SH-SY5Y (cell line): ENCODE results near the gene EIF4G1.

ENCODE experiments used
- GATA2 ChIP-seq: IDR thresholded peaks from 2 replicates; pipeline ENCODE4 v1.6.1; 2011; ENCODE audit warnings: mild to moderate bottlenecking, low read depth, low read length
- GATA3 ChIP-seq: IDR thresholded peaks from 2 replicates; pipeline ENCODE4 v1.6.1; 2011; ENCODE audit warnings: low read depth, mild to moderate bottlenecking, low read length, moderate library complexity

EIF4G1 gene

DNA sequence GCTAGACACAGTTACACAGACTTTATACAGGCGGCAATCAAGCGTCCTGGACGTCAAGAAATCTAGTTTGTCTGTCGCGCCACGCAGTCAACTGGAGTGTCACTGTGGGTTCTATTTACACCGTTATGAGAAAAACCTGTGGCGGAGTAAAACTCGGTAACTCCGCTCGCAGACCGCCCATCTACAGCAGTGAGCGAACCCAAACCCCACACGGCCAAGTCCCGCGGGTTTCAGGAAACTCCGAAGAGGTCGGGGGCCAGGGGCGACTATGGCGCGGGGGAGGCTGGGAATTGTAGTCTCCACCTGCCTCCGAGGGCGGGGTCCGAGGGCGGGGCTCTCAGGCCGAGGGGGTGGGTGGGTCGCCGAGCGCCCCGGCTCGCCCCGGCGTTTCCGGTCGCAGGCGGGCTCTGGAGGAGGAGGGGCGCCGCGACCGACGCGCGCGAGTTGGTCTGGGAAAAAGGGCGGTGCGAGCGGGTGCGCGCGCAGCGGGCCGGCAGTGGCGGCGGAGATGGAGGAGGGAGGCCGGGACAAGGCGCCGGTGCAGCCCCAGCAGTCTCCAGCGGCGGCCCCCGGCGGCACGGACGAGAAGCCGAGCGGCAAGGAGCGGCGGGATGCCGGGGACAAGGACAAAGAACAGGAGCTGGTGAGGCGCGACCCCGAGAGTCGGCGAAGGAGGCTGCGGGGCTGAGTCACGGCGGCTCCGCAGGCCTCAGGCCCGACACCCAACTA lies 15.5 kb upstream of the EIF4G1 start, which contains the start of gene PSMD2:
Gene PSMD2 (plus strand): TSS at position 483 of the 729 bp plus-strand sequence. CDS start 26 bp downstream, at position 509.
- TF ChIP-seq GATA3, result no peak
- TF ChIP-seq GATA2, result no peak

DNA sequence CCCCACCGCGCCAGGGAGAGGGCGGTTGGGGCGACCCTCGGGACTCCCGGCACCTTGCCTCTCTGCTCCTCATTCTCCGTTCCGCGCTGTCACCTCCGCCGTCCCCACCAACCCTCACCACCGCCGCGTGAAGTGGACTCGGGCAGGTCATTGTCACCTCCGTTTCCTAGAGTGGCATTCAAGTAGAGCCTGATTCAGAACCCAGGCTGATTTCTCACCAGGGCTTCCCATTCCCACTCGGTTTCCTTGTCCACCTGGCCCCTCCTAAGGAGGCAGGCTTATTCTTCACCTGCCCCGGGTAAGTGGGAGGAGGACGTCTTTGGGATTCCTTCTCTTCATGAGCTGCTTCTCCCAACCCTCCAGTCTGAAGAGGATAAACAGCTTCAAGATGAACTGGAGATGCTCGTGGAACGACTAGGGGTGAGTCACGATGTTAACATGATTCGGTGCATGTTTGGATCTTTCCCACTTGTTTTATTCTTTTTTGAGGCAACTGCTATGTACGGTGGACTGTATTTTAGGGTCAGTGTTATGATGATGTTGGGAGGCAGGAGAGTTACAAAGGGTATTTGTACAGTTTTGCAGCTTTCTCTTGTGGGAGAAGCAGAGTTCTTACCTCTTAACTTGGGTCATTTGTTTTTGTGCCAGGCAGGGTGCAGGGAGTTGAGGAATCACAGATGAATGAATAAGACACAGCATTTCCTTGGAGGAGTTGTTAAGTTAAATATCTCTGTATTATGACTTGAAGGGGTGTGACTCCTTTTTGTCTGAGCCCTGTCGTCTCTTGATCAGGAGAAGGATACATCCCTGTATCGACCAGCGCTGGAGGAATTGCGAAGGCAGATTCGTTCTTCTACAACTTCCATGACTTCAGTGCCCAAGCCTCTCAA lies 14.7 kb upstream of the EIF4G1 start:
- TF ChIP-seq GATA2 (no peak), GATA3 (no peak)

DNA sequence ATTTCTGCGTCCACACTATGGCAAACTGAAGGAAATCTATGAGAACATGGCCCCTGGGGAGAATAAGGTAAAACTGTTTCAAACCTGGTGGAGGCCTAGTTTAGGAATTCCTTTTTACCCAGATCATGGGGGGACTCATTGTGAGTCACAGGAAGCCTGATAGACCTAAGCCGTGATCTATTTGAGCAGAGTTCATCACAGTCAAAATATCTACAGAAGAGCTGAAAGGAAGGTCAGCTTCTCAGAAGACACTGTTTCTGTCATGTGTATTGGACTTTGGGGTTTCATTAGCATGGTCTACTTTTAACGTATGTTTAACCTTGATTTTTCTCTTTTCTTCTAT lies 14.1 kb upstream of the EIF4G1 start:
- TF ChIP-seq GATA2, result no peak
- no peak for TF ChIP-seq GATA3

DNA sequence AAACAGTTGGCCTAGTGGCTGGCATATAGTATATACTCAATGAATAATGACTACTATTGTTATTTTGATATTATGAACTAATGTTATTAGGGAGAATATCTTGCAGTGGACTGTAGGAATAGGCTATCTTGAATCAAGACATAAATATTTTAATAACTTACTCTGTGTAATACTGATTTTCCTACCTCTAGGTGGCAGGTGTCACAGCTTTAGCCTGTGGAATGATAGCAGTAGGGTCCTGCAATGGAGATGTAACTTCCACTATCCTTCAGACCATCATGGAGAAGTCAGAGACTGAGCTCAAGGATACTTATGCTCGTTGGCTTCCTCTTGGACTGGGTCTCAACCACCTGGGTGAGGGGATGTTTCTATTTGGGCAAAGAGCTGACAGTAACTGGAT lies 8.8 kb upstream of the EIF4G1 start:
- TF ChIP-seq GATA2, result no peak
- no peak for TF ChIP-seq GATA3

DNA sequence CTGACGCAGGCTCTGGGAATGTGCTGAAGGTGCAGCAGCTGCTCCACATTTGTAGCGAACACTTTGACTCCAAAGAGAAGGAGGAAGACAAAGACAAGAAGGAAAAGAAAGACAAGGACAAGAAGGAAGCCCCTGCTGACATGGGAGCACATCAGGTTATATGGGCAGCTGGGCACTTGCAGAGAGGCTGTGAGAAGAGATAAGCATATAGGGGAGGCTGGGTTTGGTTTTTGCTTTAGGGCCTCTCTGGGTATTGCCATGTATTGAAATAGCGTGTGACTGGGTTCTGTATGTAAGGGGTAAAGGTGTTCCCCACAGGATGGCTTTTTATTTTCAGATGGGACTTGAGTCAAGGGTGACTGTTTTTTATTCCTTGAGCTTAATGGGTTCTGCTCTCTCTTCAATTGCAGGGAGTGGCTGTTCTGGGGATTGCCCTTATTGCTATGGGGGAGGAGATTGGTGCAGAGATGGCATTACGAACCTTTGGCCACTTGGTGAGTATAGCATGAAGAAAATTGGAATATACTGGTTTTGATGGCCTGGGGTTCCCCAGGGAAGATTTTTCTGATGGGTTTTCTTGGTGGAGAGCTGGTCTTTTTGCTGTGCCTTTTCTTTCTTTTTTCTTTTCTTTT lies 7.9 kb upstream of the EIF4G1 start:
- TF ChIP-seq GATA2 (no peak), GATA3 (no peak)

DNA sequence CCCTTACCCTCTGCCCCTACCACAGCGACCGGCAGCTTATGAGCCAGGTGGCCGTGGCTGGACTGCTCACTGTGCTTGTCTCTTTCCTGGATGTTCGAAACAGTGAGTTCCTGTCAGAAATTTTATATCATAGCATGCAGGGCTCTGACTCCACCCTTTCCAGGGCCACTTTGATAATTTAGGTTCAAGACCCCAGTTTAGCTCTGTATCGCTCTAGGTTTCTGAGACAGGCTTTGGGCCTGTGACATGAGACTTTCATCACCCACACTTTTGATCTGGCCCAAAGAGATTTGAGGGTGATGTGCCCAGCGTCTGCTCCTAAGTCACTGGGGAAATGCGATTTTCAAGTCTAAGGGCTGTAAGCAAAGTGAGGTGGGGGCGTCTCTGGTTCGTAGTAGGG lies 6.5 kb upstream of the EIF4G1 start:
- TF ChIP-seq GATA2 (no peak), GATA3 (no peak)

DNA sequence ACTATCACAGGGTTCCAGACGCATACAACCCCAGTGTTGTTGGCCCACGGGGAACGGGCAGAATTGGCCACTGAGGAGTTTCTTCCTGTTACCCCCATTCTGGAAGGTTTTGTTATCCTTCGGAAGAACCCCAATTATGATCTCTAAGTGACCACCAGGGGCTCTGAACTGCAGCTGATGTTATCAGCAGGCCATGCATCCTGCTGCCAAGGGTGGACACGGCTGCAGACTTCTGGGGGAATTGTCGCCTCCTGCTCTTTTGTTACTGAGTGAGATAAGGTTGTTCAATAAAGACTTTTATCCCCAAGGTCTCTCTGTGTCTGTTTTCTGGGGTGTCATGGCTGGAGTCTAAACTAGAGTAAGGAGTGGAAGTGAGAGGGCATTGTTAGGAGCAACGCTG lies 5.7 kb upstream of the EIF4G1 start:
- TF ChIP-seq GATA3 (peak; percentile 73), GATA2 (peak; percentile 94)

DNA sequence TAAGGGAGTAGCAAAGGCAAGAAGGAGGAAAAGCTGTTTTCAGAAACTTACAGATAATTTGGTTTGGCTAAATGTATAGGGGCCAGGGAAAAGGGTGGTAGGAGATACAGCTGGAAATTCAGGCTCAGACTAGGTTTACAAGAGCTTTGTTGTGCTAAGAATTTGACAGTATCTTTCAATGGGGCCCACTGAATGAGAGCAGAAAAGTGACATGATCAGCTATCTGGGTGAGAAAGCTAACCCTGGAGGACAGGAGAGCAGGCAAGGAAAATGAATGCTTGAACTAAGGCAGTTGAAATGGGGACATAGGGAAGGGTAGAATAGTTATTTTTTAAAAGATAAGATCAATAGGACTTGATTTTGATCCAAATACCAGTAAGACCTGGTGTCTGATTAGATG lies 2.8 kb upstream of the EIF4G1 start:
- TF ChIP-seq GATA2 (no peak), GATA3 (no peak)

DNA sequence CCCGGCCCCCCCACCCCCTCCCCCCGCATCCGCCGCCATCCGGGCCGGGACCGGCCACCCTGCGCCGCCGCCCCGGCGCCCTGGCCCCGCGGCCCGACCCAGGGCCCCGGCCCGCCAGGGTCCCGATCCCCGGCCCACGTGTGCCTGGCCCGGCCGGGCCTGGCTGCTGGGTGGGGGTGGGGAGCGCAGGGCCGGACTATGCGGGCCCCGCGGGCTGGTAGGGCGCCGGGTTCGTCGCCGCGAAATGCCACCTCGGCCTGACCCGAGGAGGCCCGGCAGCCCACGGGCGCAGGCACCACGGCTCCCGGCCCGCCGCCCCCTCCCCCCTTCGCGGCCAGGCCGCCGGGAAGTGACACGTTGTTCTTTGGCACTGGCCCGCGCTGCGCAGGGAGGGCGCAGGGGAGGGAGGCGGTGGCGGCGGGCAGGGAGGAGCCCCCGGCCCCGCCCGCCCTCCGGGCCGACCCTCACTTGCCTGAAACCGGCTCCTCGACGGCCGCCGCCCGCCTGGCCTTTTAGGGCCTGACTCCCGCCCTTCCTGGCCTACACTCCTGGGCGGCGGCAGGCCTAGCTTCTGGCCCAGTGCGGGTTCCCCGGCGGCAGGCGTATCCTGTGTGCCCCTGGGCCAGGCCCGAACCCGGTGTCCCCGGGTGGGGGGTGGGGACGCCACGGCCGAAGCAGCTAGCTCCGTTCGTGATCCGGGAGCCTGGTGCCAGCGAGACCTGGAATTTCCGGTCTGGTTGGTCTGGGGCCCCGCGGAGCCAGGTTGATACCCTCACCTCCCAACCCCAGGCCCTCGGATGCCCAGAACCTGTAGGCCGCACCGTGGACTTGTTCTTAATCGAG lies 515 bp downstream of the EIF4G1 start:
- no peak for TF ChIP-seq GATA3
- TF ChIP-seq GATA2, result no peak

DNA sequence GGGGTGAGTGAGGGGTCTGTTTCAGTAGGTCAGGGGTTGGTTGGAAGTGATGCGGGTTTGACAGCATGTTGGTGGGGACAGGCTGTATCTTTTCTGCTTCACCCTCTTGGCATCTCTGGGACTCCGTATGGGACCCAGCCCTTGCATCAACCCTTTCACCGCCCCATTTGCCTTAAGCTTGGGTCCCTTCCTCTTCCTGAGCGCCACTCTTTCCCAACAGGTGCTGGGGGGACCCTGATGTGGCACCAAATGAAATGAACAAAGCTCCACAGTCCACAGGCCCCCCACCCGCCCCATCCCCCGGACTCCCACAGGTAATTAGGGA lies 1.1 kb downstream of the EIF4G1 start:
- TF ChIP-seq GATA3, result no peak
- no peak for TF ChIP-seq GATA2

DNA sequence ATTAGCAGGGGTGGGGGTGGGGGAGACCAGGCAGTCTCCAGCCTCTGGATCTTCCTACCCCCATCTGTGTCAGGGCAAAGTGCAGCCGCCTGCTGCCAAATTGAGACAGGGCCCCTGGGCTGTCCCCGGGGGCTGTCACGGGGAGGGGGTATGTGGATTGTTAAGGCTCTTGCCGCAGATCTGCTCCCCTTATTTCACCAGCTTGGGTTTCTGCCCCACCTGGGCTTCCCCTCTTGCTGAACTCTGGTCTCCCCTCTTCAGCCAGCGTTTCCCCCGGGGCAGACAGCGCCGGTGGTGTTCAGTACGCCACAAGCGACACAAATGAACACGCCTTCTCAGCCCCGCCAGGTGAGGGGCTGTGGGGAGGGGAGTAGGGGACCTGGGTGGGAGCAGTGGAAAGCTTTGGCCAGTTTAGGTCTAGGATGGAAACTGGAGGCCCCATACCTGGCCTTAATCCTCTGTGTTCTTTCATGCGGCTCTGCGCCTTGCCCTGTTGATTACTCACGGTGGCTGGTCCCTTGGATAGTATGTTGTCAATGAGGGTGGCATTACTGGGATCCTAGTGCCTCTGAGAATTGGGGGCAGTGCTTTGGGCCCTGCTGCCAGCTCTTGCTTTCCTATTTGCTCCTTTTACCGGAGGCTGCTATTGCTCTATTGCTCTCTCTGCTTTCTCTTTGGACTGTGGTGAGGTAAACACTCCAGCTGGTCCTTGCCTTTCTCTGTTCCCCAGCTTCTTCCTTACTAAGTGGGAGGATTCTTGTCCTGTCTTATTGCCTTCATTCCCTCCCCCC lies 1.7 kb downstream of the EIF4G1 start:
- TF ChIP-seq GATA2, result no peak
- TF ChIP-seq GATA3, result no peak

DNA sequence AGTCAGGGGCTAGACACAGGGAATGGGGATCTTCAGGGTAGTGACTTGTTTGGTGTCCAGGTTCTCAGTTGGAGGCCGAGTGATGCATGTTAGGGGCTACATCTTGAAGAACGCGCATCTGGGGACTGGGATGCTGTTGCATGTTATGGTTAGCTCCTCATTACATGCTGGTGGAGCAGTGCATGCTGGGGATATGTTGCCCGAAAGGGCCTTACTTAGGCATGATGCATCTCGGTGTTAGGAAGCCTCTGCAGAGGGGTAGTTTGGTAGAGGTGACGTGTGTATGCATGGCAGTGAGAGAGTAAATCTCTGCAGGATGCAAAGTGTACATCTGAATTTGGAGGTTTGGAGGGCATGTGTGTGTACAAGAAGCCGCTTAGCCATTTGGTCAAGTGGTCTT lies 2.4 kb downstream of the EIF4G1 start:
- no peak for TF ChIP-seq GATA2

DNA sequence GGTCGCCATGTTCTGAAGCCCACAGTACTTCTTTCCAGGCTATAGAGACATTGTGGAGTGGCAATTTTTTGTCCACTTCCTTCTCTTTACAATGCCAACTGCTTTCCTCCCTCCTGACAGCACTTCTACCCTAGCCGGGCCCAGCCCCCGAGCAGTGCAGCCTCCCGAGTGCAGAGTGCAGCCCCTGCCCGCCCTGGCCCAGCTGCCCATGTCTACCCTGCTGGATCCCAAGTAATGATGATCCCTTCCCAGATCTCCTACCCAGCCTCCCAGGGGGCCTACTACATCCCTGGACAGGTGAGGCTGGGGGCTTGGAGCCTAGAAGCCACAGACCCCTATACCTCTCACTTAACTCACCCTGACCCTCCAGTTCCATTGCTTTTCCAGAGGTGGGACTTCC lies 2.8 kb downstream of the EIF4G1 start:
- no peak for TF ChIP-seq GATA3
